Stimulated activated naive CD4-positive, alpha-beta T cell (primary cell): ENCODE measurements around the gene CARD14.

Experiments used
- DNase-seq, 6 experiments: peaks; one replicate each; lab custom pipeline; 2025; lab: John Stamatoyannopoulos, UW

Gene CARD14

DNA sequence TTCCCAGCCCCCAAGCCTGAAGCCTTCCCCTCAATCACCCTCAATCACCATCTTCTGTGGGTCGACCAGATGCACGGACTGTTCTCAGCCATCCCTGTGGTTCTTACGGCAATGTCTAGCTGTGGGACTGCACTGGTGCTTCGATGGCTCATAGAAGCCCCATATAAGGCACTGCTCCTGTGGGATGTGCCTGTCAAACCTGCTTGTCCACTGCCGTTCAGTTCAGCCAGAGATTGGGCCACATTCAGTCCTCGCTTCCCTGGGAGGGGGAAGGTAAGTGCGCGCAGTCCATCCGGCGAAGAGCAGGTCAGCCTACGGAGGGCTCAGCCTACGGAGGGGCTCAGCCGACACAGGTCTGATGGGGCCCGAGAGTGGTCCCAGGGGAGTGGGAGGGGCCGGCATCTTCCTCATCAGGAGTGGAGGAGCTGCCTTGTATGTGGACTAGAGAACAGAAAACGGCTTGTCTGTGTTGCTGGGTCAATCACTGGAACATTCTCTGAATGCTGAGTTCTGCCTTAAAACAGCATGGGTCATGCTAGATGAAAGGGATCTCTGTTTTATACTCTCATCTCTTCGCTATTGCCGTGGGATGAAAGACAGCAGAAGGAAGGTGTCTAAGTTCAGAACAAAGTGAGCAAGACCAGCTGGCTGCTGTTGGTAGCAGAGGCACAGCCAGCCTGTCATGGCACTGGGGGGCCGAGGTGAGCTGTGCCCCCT lies at the start of gene CARD14:
TSS of gene CARD14 (plus strand) at position 247 of the 717 bp plus-strand sequence. CDS start 11,409 bp downstream, outside the sequence.
- DNase-seq: no peak

DNA sequence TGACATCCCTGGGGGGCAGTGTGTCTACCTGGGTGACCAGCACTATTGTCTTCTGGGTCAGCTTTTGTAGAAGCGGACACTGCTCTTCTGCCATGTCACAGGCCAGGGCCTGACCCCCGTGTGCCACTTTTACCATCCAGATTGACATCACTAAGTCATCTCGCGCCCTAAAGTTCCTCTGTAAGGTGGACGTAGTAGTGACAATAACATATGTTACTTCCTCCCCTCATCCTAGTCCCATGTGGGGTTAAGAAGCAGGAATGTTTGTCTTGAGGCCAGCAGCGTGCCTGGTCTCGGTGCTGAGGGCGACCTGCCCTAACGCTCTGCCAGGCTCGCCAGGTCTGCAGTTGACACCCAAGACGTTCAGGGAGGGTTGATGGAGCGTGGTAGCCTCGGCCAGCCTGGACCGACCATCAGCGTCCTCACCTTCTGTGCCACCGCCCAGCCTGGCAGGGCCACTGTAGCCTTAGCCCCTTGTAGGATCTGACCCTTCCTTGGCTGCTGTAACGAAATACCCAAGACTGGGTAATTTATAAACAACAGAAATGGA lies 47.7 kb upstream of the CARD14 start:
- no peak for DNase-seq

DNA sequence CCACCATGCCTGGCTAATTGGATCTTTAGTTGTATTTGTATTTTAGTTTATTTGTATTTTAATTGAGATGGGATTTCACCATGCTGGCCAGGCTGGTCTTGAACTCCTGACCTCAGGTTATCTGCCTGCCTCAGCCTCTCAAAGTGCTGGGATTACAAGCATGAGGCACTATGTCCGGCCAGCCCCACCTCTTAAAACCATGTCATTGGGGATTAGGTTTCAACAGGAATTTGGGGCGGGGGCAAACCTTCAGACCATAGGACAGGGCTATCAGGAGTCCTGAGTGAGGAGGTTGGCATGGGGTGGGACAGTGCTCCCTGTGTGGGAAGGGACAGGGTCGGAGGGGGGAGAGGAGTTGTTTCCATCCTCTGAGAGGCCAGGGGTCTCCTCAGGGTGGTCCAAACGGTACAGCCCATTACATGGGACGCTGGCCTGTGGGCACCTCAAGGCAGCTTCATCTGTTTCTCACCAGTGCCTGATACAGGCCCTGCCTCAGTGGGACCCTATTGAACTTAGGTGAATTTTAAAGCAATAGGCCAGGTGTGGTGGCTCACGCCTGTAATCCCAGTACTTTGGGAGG lies 46.8 kb upstream of the CARD14 start:
- DNase-seq: no peak

DNA sequence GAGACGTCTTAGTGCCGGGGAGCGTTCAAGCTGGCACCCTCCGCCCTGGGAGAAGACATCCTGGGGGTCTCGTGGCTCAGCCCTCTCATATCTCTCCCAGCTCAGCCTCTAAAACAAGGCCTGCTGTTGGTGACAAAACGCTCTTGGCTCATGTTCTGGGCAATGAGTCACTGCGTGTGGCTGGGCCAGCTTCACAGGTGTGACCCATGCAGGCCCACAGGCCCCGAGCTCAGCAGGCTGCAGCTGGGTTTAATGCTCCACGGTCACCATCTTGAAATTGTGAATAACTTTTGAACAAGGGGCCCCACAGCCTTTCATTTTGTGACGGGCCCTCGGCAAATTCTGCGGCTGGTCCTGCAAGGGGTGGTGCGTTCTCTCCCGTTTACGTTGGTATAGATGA lies 46.0 kb upstream of the CARD14 start:
- DNase-seq: no peak

DNA sequence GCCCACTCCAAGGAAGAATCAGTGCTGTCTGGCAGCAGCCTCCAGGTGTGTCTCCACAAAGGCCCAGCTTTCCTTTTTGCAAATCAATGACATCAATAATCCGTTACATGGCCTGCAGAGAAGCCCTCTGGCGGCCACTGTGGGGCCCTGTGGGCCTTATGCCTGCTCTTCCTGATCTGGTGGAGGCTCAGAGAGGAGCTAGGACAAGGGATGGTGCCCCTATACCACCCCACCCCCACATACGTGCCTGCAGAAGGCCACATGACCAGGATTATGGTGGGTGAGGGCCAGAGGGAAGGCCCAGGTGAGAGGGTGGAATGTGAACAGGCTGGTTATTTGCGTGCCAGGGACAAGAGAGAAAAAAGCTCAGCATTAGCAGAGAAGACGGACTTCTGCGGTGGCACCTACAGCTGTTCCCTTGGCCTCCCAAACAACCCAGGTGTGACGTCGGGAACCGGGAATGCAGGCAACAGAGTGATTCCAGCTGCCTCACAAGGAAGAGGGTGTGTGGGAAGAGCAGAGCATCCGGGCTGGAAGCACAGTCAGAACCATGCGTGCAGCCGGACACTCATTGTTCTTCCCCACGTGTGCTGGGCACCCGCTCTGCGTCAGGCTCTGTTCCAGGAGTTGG lies 45.4 kb upstream of the CARD14 start:
- no peak for DNase-seq

DNA sequence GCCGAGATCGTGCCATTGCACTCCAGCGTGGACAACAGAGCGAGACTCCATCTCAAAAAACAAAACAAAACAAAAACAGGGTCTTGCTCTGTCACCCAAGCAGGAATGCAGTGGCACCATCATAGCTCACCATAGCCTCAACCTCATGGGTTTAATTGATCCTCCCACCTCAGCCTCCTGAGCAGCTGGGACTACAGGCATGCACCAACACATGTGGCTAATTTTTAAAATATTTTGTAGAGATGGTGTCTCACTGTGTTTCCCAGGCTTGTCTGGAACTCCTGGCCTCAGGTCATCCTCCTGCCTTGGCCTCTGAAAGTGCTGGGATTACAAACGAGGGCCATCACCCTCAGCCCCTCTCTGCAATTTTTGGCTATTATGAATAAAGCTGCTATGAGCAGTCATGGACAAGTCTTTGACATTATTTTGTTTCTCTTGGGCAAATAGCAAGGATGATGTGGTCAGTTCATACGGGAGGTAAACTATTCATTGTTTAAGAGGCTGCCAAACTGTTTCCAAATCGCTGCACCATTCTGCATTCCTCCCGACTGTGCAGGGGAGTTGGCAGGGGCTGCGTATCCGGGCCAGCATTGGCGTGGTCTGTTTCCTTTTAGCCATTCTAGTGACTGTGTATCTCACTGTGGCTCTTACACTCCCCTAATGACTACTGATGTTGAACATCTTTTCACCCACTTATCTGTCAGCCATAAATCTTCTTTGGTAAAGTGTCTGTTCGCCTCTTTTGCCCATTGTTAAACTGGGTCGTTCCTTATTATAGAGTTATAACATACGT lies 44.0 kb upstream of the CARD14 start:
- no peak for DNase-seq

DNA sequence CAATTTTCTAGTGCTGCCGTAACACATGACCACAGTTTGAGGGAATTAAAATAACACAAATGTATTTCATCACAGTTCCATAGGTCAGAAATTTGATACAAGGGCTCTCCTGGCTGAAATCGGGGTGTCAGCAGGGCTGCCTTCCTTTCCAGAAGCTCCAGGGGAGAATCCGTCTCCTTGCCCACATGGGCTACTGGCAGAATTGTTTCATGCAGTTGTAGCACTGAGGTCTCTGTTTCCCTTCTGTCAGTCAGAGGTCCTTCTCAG lies 43.4 kb upstream of the CARD14 start:
- no peak for DNase-seq

DNA sequence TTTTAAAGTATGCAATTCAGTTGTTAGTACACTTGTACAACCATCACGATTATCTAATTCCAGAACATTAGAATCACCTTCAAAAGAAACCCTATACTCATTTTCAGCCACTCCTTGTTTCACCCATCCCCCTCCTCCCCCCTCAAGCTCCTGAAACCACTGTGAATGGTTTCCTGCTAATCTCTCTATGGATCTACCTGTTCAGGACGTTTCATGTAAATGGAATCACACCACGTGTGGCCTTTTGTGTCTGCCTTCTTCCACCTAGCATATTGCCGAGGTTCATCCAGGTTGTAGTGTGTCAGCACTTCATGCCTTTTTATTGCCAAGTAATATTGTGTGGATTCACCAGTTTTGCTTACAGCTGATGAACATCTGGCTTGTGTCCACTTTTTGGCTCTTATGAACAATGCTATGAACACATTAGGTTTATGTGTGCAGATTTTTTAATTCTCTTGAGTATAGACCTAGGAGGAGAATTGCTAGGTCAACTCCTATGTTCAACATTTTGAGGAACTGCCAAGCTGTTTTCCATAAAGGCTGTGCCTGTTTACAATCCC lies 40.7 kb upstream of the CARD14 start:
- DNase-seq: no peak

DNA sequence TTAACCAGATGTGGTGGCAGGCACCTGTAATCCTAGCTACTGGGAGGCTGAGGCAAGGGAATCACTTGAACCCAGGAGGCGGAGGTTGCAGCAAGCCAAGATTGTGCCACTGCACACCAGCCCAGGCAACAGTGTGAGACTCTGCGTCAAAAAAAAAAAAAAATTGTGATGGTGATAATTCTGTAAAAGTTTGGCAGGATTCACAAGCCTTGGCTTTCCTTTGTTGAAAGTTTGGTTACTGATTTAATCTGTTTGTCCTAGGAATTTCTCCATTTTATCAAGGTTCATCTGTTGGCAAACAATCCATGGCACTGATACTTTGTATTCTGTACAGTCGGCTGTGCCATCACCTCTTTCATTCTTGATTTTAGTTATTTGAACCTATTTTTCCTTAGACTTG lies 38.8 kb upstream of the CARD14 start:
- DNase-seq: no peak

DNA sequence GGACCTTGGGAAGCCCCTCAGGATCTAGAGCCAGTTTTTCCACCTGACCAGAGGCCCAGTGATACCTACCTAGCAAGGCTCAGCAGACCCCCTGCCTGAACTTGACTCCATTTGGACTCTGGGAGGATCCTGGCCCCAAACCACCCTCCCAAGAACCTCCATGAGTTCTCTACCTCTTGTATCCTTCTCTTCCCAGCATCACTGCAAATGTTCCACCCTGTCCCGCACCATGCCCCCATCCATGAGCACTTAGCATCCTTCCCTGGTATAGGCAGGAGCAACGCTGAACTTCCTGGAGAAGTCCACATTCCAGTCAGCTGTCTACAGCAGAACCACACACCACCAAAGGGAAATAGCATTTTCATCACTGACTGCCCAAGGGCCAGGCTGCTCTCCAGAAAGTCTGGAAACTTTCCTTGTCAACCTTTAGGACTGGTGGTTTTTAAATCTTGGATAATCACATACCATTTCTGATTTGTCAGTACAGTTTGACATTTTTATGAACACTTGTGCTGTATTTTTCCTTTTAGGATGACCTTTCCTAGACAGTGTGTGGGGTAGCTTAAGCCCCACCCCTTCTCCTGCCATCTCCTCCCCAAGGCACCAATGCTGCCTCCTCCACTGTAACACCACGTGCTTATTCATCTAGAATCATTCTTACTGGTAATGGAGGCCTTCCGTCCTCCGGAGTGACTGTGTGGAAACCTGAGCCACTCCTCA lies 36.8 kb upstream of the CARD14 start:
- DNase-seq: no peak

DNA sequence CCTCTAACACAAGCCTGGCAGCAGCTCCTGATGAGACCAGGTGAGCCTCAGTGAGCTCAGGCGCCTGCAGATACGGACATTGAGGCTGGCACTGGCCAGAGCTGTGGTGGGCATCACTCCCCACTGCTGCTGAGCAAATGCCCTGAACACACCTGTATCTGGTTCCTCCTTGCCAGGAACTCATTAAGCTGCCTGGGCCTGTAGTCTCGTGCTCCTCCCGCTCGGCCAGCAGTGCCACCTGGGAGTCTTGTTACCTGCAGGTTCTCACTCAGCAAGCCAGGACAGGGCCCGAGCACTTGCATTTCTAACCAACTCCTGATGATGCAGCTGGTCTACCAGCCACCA lies 36.2 kb upstream of the CARD14 start:
- no peak for DNase-seq

DNA sequence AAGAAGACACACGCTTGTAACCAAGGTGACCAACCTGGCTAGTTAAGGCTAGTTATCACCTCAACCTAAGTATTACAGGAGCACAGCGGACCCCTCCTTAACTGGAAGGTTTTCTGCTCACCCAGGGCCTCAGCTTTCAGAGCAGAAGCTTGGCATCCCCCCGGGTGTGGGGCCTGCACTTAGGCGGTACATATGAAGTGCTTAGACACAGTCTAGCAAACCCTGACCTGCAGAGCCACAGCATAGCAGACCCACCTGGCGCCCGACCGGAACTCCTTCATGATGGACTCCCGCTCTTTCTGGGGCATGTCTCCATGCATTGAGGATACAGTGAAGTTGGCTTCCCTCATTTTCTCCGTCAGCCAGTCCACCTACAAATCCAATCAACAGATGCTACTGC lies 32.7 kb upstream of the CARD14 start:
- no peak for DNase-seq

DNA sequence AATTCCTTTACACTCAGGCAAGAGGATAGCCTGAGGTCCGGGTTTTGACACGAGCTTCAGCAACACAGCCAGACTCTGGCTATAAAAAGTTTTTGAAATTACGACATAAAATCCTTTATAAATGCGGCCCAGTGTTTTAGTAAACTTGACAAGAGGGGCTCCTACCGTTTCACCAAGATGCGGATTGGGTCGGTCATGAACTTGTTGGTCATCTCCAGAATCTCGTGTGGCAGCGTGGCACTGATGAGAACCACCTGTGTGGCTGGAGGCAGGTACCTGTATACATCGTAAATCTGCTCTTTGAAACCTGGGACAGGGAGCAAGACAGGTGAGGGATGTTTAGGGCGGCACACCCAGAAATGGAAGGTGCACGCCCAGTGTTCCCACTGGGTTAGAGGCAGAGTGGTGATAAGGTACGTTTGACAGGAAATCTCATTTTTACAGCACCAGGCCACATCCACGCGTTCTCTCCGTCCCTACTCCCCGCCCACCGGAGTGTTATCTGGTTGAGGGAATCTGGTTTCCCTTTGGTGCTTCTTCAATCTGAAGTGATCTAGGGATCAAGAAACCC lies 30.9 kb upstream of the CARD14 start:
- no peak for DNase-seq

DNA sequence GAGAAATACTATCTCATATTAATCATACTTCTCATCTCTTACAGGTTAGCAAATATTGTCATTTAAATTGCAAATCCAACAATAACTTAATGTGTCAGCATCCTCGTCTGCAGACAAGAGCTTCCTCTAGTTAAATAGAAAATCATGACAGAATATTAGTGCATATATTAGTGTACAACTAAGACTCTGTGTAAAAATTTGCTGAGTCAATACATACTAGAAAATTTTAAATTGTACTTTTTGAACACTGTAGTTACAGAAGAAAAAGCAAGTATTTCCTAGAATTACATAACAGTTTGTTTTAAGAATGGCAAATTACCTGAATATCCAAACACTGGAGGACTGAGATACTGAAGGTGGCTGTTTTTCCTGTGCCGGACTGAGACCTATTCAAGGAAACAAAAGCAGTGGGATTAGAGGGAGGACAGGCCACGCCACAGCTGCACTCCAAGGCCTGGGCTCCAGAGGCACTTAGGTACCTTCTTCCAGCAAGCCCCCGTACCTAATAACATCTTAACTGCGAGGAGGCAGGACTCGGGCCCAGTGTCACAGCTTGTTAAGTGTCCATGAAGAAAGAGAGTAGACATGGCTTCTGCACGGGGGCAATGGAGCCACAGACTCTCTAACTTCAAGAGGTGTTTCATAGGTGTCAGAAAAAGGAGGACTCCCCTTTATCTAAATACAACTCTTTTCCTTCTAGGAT lies 28.2 kb upstream of the CARD14 start:
- no peak for DNase-seq

DNA sequence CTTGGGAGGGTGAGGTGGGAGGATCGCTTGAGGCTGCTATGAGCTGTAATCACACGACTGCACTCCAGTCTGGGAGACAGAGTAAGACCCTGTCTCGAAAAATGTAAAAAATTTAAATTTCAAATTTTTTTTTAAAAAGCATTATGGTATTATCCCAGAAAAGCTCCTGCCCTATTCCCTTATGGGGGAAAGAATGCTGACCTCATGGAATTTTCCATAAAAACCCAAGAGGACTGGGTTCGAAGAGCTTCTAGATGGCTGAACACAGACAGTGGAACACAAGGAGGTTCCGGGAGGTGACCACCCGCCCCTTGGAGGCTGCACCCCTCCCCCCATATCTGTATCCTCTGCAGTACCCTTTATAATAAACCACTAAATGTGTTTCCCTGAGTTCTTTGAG lies 26.9 kb upstream of the CARD14 start:
- no peak for DNase-seq

DNA sequence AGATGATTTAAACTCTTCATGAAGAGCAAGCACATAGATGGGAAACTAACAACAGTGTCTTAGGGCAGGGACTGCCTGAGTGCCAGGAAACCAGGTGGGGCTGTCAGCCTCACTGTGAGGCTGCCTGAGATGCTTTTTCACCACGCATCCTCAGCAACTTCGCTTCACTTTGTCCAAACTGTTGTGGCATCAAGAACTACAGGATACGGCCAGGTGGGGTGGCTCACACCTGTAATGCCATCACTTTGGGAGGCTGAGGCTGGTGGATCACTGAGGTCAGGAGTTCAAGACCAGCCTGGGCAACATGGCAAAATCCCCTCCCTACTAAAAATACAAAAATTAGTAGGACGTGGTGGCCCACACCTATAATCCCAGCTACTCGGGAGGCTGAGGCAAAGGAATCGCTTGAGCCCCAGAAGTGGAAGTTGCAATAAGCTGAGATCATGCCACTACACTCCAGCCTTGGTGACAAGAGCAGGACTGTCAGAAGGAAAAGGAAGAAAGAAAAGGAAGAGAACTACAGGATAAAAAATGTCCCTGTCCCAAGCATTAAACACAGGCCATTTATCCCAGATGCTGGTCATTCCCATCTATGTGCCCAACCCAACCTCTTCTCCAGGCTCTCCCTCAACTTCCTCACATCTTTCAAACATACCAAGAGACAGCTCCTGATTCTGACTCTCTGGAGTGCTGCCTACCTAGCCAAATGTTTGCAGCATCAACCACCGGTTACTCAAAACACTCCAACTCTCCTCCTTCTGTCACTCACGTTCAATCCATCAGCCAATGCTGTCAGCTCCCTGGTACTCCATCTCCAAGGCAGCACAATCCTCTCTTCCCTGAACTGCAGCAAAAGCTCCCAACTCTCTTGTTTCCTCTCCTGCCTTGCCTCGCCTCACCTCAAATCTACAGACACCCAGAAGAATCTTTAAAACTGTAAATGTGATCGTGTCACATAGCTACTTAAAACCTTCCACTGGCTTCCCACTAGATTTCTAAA lies 24.5 kb upstream of the CARD14 start:
- no peak for DNase-seq

DNA sequence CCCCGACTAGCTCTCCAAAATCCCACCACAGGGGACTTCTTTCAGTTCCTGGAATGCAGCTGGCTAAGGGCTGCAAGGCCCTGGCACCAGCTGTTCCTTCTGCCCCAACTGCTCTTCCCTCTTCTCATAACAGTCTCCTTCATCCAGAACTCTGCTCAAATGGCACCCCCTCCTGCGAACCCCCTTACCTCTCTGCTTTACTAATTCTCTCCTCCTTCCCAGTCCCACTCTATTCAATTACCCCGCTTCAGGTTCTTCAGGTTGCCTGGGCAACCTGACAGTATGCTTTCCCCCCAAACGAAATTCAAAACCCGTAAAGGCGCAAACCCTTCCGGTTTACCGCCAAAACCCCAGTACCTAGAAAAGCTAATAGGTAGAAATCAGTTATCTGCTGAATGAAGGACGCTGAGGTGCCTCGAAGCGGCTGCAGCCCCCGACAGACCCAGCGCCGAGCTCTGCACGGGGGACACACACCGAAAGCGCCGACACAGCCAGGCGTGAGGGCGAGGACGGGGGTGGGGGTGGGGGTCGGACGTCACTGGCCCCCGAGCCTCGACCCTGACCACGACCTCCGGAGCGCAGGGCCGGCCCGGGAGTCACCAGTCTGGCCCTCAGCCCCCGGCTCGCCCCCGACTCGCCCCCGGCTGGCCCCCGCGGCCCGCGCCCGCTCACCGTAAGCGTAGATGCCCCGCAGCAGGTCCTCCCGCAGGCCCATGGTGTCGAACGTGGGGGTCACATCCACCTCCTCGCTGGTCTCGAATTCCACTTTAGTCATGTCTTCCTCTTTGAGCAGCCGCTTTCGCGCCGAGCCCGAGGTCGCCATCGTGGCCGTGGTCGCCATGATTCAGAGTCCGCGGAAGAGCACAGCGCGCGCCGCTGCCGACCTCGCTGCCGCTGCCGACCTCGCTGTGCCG lies 23.5 kb upstream of the CARD14 start:
- peak in 2 of 6 experiments; percentile 24 to 42 for DNase-seq

DNA sequence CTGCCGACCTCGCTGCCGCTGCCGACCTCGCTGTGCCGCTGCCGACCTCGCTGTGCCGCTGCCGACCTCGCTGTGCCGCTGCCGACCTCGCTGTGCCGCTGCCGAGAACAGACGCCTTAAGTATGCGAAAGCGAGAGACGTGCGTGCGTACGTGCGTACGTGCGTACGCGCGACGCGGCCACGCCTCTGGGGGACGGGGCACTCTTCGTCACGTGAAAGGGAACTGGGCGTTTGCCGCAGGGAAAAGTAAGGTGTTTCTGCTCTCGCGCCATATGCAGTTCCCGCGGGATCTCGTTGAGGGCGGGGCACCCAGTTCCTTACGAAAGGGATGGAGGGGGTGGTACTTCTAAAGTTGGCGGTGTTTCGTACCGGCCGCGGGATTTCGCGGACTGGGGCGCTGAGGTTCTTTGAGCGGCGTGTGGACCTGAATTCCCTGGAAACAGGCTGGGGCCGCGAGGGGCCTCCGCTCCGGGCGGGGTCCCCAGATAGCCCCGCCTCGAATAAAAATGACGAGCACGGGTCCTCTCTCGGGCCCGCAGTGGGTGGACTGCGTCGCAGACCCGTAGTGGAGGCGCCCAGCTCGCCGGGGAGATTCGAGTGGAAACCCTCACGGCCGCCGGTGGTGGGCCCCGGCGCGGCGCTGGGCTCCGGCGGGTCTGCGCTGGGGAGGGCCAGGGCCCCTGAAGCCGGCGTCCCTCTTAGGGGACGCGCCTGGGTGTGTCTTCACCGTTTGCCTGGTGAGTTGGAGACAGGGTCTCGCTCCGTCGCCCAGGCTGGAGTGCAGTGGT lies 22.6 kb upstream of the CARD14 start, which contains the start of gene EIF4A3:
TSS of gene EIF4A3 (minus strand) at position 94 of the 788 bp plus-strand sequence. CDS start 167 bp downstream, outside the sequence.
- peak; percentile 91 to 99 (median 96) for DNase-seq
